Activated B cell treated with CpG ODN at 0.5 μM for 24 hours (primary cell): Measurements from ENCODE around the gene TSPAN9. TPM values are rescaled to one million over a fixed set of nuclear protein-coding genes. Genes with fewer than 3 reads are reported as not detected.

Experiments
- ATAC-seq: fragments of 200-7000 bp; cut with Tn5 transposase; one replicate; pipeline ENCODE4 v1.10.0; 2021; ENCODE audit warnings: low read depth, mild to moderate bottlenecking, moderate library complexity
- CTCF ChIA-PET: fragments of 350-600 bp; sonication (Branson Sonifier 250); formaldehyde crosslinking; loops from one replicate; lab custom pipeline; 2021; ENCODE audit warnings: antibody characterized with exemption; lab: Charles Lee
- POLR2A ChIA-PET: fragments of 350-600 bp; sonication (Branson Sonifier 250); formaldehyde crosslinking; loops from one replicate; lab custom pipeline; 2021; ENCODE audit warnings: antibody characterized with exemption; lab: Charles Lee
- DNase-seq: peaks from one replicate; pipeline ENCODE4 v3.0.0; 2022
- H3K27ac Mint-ChIP-seq: one replicate; pipeline ENCODE4 v1.8.0; 2020; ENCODE audit warnings: mixed read lengths
- H3K27me3 Mint-ChIP-seq: one replicate; pipeline ENCODE4 v1.8.0; 2021; ENCODE audit warnings: mixed read lengths
- H3K36me3 Mint-ChIP-seq: one replicate; pipeline ENCODE4 v1.8.0; 2021; ENCODE audit warnings: low read depth, mixed read lengths
- H3K4me1 Mint-ChIP-seq: one replicate; pipeline ENCODE4 v1.8.0; 2021; ENCODE audit warnings: mixed read lengths
- H3K4me3 Mint-ChIP-seq: one replicate; pipeline ENCODE4 v1.8.0; 2020; ENCODE audit warnings: mild to moderate bottlenecking, mixed read lengths
- H3K9me3 Mint-ChIP-seq: one replicate; pipeline ENCODE4 v1.8.0; 2020; ENCODE audit warnings: mixed read lengths
- intact Hi-C: fragments of 100-400 bp; cut with micrococcal nuclease; formaldehyde crosslinking; loops from one replicate; pipeline ENCODE4 v1.15.1; 2024
- total RNA-seq: library from RNA; stranded (reverse); gene quantifications from 2 replicates; pipeline ENCODE4 v1.2.3, GENCODE V29; 2022
- TF ChIP-seq, protein P1 (sequence below): fragments of 200-600 bp; IDR thresholded peaks from one replicate; pipeline ENCODE4 v1.8.0; 2022; ENCODE audit warnings: antibody characterized with exemption, mild to moderate bottlenecking

The TSPAN9 gene
- total RNA-seq, 1 donor from 2014 or later, result 0.20 TPM

GRCh38 chr12:3138941-3139511 lies 61.8 kb downstream of the TSPAN9 start:
- intact Hi-C loops, result loop anchor here (5.0 kb wide), 1 partner anchor 67 kb away; no protein-coding TSS in a partner anchor
- CTCF ChIA-PET, result interaction anchor here (1.0 to 7.6 kb wide), 3 partner anchors 9 to 136 kb away, joined by 3 to 82 read pairs (median 3); no protein-coding TSS in a partner anchor

DNA sequence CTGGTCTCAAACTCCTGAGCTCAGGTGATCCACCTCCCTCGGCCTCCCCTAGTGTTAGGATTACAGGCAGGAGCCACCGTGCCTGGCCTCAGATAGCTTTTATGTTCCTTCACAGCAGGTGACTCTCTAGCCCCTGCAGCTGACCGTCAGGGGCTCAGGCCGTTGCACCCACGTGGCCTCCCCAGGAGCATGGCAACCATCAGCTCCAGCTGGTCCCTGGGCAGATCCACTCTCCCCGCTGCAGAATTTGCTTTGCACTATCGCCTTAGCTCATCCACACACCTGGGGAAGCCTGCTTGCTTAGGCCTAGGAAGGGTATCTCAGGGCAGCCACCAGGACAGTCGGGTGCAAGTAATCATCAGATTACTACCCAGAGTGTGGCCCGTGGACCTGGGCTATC lies 62.6 kb downstream of the TSPAN9 start:
- H3K36me3 Mint-ChIP-seq, result no peaks in the 10 kb centered on the region
- H3K9me3 Mint-ChIP-seq, result no peaks in the 10 kb centered on the region

More at GRCh38 chr12:3138941-3139511, 61.8 kb downstream of the TSPAN9 start:
- no peak overlapping the region for H3K27ac Mint-ChIP-seq
- H3K36me3 Mint-ChIP-seq, result no peaks in the 10 kb centered on the region
- no peaks in the 10 kb centered on the region for H3K9me3 Mint-ChIP-seq
- POLR2A ChIA-PET, result no interaction called here
- peaks cover 28% of the 10 kb centered on the region for H3K27me3 Mint-ChIP-seq
- no peak overlapping the region for H3K4me3 Mint-ChIP-seq
- DNase-seq (no peak), ATAC-seq (no peak)
- H3K4me1 Mint-ChIP-seq, result no peaks in the 10 kb centered on the region
- TF ChIP-seq, protein P1, sequence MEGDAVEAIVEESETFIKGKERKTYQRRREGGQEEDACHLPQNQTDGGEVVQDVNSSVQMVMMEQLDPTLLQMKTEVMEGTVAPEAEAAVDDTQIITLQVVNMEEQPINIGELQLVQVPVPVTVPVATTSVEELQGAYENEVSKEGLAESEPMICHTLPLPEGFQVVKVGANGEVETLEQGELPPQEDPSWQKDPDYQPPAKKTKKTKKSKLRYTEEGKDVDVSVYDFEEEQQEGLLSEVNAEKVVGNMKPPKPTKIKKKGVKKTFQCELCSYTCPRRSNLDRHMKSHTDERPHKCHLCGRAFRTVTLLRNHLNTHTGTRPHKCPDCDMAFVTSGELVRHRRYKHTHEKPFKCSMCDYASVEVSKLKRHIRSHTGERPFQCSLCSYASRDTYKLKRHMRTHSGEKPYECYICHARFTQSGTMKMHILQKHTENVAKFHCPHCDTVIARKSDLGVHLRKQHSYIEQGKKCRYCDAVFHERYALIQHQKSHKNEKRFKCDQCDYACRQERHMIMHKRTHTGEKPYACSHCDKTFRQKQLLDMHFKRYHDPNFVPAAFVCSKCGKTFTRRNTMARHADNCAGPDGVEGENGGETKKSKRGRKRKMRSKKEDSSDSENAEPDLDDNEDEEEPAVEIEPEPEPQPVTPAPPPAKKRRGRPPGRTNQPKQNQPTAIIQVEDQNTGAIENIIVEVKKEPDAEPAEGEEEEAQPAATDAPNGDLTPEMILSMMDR, result no peak

GRCh38 chr12:3140284-3140683 lies 63.1 kb downstream of the TSPAN9 start:
- no peaks in the 10 kb centered on the region for H3K4me1 Mint-ChIP-seq
- peaks cover 20% of the 10 kb centered on the region for H3K27me3 Mint-ChIP-seq
- H3K27ac Mint-ChIP-seq, result no peak overlapping the region
- ATAC-seq, result no peak
- H3K9me3 Mint-ChIP-seq, result no peaks in the 10 kb centered on the region
- H3K4me3 Mint-ChIP-seq, result no peak overlapping the region
- POLR2A ChIA-PET, result no interaction called here
- no peak for DNase-seq
- TF ChIP-seq, protein P1, result no peak
- intact Hi-C loops, result no loop called here
- CTCF ChIA-PET, result interaction anchor here (0.7 to 7.6 kb wide), 3 partner anchors 17 to 201 kb away, joined by 3 to 82 read pairs (median 3); no protein-coding TSS in a partner anchor
- H3K36me3 Mint-ChIP-seq, result no peaks in the 10 kb centered on the region

More for the DNA sequence above, 62.6 kb downstream of the TSPAN9 start:
- TF ChIP-seq, protein P1, result no peak
- H3K27ac Mint-ChIP-seq, result no peak overlapping the region
- POLR2A ChIA-PET, result no interaction called here
- intact Hi-C loops, result loop anchor here (5.0 kb wide), 1 partner anchor 67 kb away; no protein-coding TSS in a partner anchor
- peaks cover 21% of the 10 kb centered on the region for H3K27me3 Mint-ChIP-seq
- no peak for DNase-seq
- H3K4me3 Mint-ChIP-seq, result no peak overlapping the region
- CTCF ChIA-PET, result interaction anchor here (1.0 to 7.6 kb wide), 3 partner anchors 10 to 136 kb away, joined by 3 to 82 read pairs (median 3); no protein-coding TSS in a partner anchor
- no peak for ATAC-seq
- H3K4me1 Mint-ChIP-seq, result no peaks in the 10 kb centered on the region

- no peak overlapping the region for H3K4me3 Mint-ChIP-seq
- TF ChIP-seq, protein P1, result no peak
- no peak for DNase-seq
- H3K36me3 Mint-ChIP-seq, result no peaks in the 10 kb centered on the region
- ChIA-PET CTCF (no interaction called here), POLR2A (no interaction called here)
- no peak for ATAC-seq
- H3K27me3 Mint-ChIP-seq, result peaks cover 13% of the 10 kb centered on the region
- no peaks in the 10 kb centered on the region for H3K4me1 Mint-ChIP-seq
- H3K27ac Mint-ChIP-seq, result no peak overlapping the region
- intact Hi-C loops, result no loop called here
- H3K9me3 Mint-ChIP-seq, result no peaks in the 10 kb centered on the region
Measured at GRCh38 chr12:3141339-3142321, 64.5 kb downstream of the TSPAN9 start.

DNA sequence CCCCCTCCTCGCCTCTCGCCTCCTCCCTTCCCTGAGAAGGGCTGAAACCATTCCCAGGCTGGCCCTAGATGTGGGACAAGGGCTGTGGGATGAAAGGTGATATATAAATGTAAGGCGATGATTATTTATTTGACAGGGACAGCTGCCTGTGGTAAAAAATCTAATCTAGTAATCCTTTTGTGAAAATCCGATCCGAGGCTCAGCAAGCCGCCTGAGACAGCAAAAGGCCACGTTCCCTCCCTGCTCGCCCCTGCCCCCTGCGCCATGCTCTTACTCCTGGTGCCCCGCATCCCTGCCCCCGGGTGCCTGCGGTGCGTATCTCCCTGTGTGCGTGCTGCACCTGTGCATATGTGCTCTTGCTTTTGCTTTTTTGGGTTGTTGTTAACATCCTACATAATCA lies 65.2 kb downstream of the TSPAN9 start:
- CTCF ChIA-PET, result no interaction called here
- Mint-ChIP-seq H3K27ac (no peak overlapping the region), H3K36me3 (no peaks in the 10 kb centered on the region), H3K4me3 (no peak overlapping the region), H3K9me3 (no peaks in the 10 kb centered on the region), H3K27me3 (peaks cover 9% of the 10 kb centered on the region), H3K4me1 (no peaks in the 10 kb centered on the region)
- TF ChIP-seq, protein P1, result no peak
- DNase-seq (no peak), ATAC-seq (no peak)
- intact Hi-C loops, result no loop called here
- POLR2A ChIA-PET, result no interaction called here
